ENCODE results near the gene ADCY1.
"Not testable (repeated sequence)": the region's sequence is repeated elsewhere in the genome, so short reads cannot be mapped to it uniquely, and the experiment has no call there.

GRCh38 chr7:45731692-45732443, 157.7 kb downstream of the ADCY1 start:
- not testable (repeated sequence) for TF ChIP-seq CTCF (IDR thresholded peaks at IDR 0.05; ENCODE audit: low read depth, low read length, missing input control); REST (IDR thresholded peaks at IDR 0.05); ZBTB33 (IDR thresholded peaks at IDR 0.05); TAF1 (conservative IDR thresholded peaks at IDR 0.05); GABPA (IDR thresholded peaks at IDR 0.05 in 1 of 2, conservative IDR thresholded peaks at IDR 0.05 in 1 of 2); NR2F2 (IDR thresholded peaks at IDR 0.05); EGR1 (IDR thresholded peaks at IDR 0.05; ENCODE audit: low read depth in 2 of 2); RXRA (IDR thresholded peaks at IDR 0.05); RAD21 (IDR thresholded peaks at IDR 0.05); ATF3 (IDR thresholded peaks at IDR 0.05)

Measured in liver (tissue), 3 donors.